GM18951 (cell line): ENCODE data around the gene CCSER1.

Experiments used
- POLR2A ChIP-seq: IDR thresholded peaks from 4 replicates; pipeline ENCODE4 v1.6.1; 2011; ENCODE audit warnings: mild to moderate bottlenecking; ENCODE audit not compliant: insufficient read length, insufficient read depth; ENCODE audit errors: extremely low read depth
- in situ Hi-C: fragments of 300-500 bp; cut with MboI; formaldehyde crosslinking; loops from one replicate; pipeline ENCODE4 v1.12.0; 2022; ENCODE audit warnings: low sequenced_read_pairs, mixed read lengths, inconsistent platforms; ENCODE audit not compliant: unreplicated experiment

Gene CCSER1

GRCh38 chr4:91019513-91019912 is 892.3 kb downstream of the CCSER1 start:
- no peak for TF ChIP-seq POLR2A
- in situ Hi-C loops = no loop called here

GRCh38 chr4:91025241-91026148 is 898.3 kb downstream of the CCSER1 start:
- in situ Hi-C loops = no loop called here
- no peak for TF ChIP-seq POLR2A

GRCh38 chr4:91028228-91028627 is 901.0 kb downstream of the CCSER1 start:
- in situ Hi-C loops = no loop called here
- no peak for TF ChIP-seq POLR2A

- in situ Hi-C loops = no loop called here
- TF ChIP-seq POLR2A = no peak
These were observed 904.6 kb downstream of the CCSER1 start for GRCh38 chr4:91031761-91032160.

- no peak for TF ChIP-seq POLR2A
- in situ Hi-C loops = no loop called here
These were observed 905.7 kb downstream of the CCSER1 start for GRCh38 chr4:91032725-91033445.

- in situ Hi-C loops = no loop called here
- no peak for TF ChIP-seq POLR2A
These were observed 908.1 kb downstream of the CCSER1 start for GRCh38 chr4:91035276-91035675.

GRCh38 chr4:91037951-91038350 is 910.8 kb downstream of the CCSER1 start:
- TF ChIP-seq POLR2A = no peak

GRCh38 chr4:91057871-91058270 is 930.7 kb downstream of the CCSER1 start:
- TF ChIP-seq POLR2A = no peak
- in situ Hi-C loops = no loop called here

More at GRCh38 chr4:91037951-91038350, 910.8 kb downstream of the CCSER1 start:
- in situ Hi-C loops = no loop called here

- in situ Hi-C loops = no loop called here
- TF ChIP-seq POLR2A = no peak
These were observed 931.2 kb downstream of the CCSER1 start for GRCh38 chr4:91058345-91058744.

- in situ Hi-C loops = no loop called here
- TF ChIP-seq POLR2A = no peak
These were observed 937.1 kb downstream of the CCSER1 start for GRCh38 chr4:91064157-91064853.

GRCh38 chr4:91065117-91065516 is 937.9 kb downstream of the CCSER1 start:
- TF ChIP-seq POLR2A = no peak
- in situ Hi-C loops = no loop called here

- TF ChIP-seq POLR2A = no peak
- in situ Hi-C loops = no loop called here
These were observed 943.5 kb downstream of the CCSER1 start for GRCh38 chr4:91070736-91071135.

GRCh38 chr4:91076147-91076546 is 949.0 kb downstream of the CCSER1 start:
- TF ChIP-seq POLR2A = no peak

More at GRCh38 chr4:91076147-91076546, 949.0 kb downstream of the CCSER1 start:
- in situ Hi-C loops = no loop called here
